HG03064 (cell line): ENCODE measurements around the gene FBXL12.
"Not testable (repeated sequence)": the region's sequence is repeated elsewhere in the genome, so short reads cannot be mapped to it uniquely, and the experiment has no call there.

Source experiments
- ATAC-seq: cut with Tn5 transposase; IDR thresholded peaks from one replicate; pipeline ENCODE4 v1.9.1; 2021; ENCODE audit warnings: low read depth; ENCODE audit not compliant: unreplicated experiment

Gene FBXL12

GRCh38 chr19:9818734-9819595 is at the start of gene FBXL12:
TSS of gene FBXL12 (minus strand) at chr19:9819079. CDS start at chr19:9818813, 266 bp downstream.
- peak; percentile 82 for ATAC-seq

- no peak for ATAC-seq
These were observed 47.0 kb upstream of the FBXL12 start for GRCh38 chr19:9865732-9866501.

- no peak for ATAC-seq
These were observed 44.9 kb upstream of the FBXL12 start for GRCh38 chr19:9863759-9864158.

- ATAC-seq = no peak
These were observed 44.1 kb upstream of the FBXL12 start for GRCh38 chr19:9862938-9863337.

GRCh38 chr19:9861503-9861902 is 42.6 kb upstream of the FBXL12 start:
- no peak for ATAC-seq

GRCh38 chr19:9860407-9860806 is 41.5 kb upstream of the FBXL12 start:
- ATAC-seq = no peak

- ATAC-seq = no peak
These were observed 39.9 kb upstream of the FBXL12 start for GRCh38 chr19:9858766-9859165.

GRCh38 chr19:9857920-9858746 is 39.3 kb upstream of the FBXL12 start:
- ATAC-seq = no peak

- no peak for ATAC-seq
These were observed 38.3 kb upstream of the FBXL12 start for GRCh38 chr19:9857076-9857721.

GRCh38 chr19:9856609-9857008 is 37.7 kb upstream of the FBXL12 start:
- ATAC-seq = no peak

GRCh38 chr19:9854282-9854846 is 35.5 kb upstream of the FBXL12 start:
- ATAC-seq = no peak

GRCh38 chr19:9850235-9850959 is 31.5 kb upstream of the FBXL12 start:
- ATAC-seq = no peak

- no peak for ATAC-seq
These were observed 30.9 kb upstream of the FBXL12 start for GRCh38 chr19:9849791-9850190.

GRCh38 chr19:9848762-9849161 is 29.9 kb upstream of the FBXL12 start:
- no peak for ATAC-seq

- no peak for ATAC-seq
These were observed 29.2 kb upstream of the FBXL12 start for GRCh38 chr19:9848060-9848459.

- ATAC-seq = no peak
These were observed 28.3 kb upstream of the FBXL12 start for GRCh38 chr19:9847087-9847671.

GRCh38 chr19:9843626-9844273 is 24.9 kb upstream of the FBXL12 start:
- not testable (repeated sequence) for ATAC-seq

GRCh38 chr19:9842834-9843625 is 24.2 kb upstream of the FBXL12 start:
- no peak for ATAC-seq
